COR-L47 (cell line): ENCODE data around the gene CCDC148.
"Not testable (repeated sequence)": the region's sequence is repeated elsewhere in the genome, so short reads cannot be mapped to it uniquely, and the experiment has no call there.

Experiments used
- DNase-seq: peaks from one replicate; lab custom pipeline; 2025; lab: John Stamatoyannopoulos, UW

Gene CCDC148

DNA sequence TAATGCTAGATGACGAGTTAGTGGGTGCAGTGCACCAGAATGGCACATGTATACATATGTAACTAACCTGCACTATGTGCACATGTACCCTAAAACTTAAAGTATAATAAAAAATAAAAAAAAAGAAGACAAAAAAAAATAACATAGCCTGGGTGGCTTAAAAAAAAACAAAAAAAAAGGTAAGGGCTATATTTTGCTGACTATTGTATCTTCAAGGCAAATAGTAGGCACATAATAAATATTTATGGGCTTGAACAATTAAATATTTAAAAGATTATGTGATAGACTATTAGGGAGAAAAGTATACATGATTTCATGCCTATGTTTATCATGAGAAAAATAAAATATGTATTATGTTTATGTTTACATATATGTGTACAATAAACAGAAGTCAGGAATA, 99.4 kb downstream of the CCDC148 start:
- DNase-seq: no peak

DNA sequence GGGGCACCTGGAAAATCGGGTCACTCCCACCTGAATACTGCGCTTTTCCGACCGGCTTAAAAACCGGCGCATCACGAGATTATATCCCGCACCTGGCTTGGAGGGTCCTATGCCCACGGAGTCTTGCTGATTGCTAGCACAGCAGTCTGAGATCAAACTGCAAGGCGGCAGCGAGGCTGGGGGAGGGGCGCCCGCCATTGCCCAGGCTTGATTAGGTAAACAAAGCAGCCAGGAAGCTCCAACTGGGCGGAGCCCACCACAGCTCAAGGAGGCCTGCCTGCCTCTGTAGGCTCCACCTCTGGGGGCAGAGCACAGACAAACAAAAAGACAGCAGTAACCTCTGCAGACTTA, 105.1 kb downstream of the CCDC148 start:
- not testable (repeated sequence) for DNase-seq

DNA sequence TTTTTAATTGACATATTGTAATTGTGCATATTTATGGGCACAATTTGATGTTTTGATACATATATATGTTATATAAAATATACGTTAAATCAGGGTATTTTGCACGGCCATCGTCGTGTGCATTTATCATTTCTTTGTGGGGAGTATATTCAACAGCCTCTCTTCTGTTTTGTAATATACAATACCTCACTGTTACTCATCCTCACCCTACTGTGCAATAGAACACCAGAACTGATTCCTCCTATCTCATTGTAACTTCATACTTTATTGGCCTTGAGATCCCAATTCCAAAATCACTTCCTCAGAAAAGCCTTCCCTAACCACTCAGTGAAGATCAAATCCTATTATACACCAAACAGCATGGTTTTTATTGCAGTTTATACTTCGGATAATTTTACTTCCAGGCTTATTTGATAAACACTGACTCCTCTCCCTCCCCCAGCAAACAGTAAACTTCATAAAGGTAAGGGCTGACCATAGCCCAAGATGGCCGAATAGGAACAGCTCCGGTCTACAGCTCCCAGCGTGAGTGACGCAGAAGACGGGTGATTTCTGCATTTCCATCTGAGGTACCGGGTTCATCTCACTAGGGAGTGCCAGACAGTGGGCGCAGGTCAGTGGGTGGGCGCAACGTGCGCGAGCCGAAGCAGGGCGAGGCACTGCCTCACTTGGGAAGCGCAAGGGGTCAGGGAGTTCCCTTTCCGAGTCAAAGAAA, 105.6 kb downstream of the CCDC148 start:
- DNase-seq: not testable (repeated sequence)

DNA sequence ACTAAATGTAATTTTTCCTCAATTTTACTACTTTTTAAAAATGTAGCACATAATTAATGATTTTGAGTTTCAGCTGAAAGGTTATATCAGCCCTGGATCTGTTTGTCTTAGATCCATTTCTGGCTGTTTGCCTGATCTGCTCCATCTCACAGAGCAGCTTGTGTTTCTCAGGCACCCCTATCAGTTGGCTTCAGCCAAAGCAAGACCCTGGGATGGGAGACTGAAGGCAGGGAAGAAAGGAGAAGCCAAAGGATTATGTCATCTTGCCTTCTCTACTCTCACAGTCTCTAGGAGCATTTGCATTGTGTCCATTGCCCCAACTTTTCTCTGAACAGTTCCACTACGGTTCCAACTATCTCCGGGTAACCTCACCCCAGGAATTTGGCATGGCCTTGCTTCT, 110.5 kb downstream of the CCDC148 start:
- no peak for DNase-seq

DNA sequence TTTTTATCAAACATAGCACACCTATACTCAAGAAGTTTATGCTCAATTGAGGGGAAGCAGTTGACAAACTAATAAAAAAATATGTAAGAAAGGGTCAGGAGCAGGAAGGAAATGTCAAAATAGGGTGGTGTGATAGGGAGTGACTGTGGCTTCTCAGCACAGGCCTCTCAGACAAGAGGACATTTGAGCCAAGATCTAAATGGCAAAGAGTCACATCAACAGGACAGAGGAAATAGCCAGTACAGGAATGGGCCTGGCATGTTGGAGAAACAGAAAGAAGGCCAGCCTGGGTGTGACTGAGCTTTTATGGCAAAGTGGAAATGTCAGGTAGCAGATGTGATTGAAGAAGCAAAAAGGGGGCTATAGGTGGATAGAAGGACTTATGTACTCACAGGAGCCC, 117.0 kb downstream of the CCDC148 start:
- DNase-seq: no peak

DNA sequence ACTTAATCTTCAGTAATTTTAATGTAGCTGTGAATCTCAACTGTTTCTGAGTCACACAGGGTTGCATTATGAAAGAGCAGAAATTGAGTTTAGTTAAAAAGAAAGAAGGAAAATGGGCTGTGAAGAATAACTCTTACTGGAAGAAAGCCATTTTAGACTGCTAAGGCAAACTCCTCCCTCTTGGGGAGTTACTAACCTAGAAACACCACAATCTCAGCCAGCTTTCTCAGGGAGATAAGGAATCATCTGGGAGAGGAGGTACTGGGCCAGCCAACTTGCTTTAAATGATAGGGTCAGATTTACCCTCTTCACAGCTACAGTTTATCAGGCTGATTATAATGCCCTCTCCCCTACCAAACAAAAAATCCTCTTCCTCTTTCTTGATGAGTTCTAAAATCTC, 119.5 kb downstream of the CCDC148 start:
- DNase-seq: no peak

DNA sequence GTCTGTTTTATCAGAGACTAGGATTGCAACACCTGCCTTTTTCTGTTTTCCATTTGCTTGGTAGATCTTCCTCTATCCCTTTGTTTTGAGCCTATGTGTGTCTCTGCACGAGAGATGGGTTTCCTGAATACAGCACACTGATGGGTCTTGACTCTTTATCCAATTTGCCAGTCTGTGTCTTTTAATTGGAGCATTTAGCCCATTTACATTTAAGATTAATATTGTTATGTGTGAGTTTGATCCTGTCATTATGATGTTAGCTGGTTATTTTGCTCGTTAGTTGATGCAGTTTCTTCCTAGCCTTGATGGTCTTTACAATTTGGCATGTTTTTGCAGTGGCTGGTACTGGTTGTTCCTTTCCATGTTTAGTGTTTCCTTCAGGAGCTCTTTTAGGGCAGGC, 124.8 kb downstream of the CCDC148 start:
- not testable (repeated sequence) for DNase-seq

DNA sequence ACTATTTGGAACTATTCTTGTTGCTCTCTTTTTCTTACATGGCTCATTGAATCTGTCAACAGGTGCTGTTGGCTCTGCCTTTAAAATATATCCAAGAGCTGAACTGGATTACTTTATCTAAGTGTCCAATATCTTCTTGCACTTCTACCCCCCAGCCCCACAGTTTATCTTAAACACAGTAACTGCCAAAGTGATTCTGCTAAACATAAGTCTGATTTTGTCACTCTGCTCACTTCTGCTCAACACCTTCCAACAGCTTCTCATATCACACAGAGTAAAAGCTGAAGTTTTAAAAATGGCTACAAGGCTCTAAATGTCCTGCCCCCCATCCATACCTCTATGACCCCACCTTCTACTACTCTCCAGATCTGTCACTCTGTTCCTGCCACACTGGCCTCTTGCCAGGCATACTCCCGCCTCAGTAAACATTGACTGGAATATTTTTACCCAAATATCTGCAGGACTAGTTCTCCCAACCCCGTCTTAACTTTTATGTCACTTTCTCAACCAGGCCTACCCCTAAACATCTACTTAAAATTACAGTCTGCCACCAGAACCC, 130.7 kb downstream of the CCDC148 start:
- DNase-seq: no peak

DNA sequence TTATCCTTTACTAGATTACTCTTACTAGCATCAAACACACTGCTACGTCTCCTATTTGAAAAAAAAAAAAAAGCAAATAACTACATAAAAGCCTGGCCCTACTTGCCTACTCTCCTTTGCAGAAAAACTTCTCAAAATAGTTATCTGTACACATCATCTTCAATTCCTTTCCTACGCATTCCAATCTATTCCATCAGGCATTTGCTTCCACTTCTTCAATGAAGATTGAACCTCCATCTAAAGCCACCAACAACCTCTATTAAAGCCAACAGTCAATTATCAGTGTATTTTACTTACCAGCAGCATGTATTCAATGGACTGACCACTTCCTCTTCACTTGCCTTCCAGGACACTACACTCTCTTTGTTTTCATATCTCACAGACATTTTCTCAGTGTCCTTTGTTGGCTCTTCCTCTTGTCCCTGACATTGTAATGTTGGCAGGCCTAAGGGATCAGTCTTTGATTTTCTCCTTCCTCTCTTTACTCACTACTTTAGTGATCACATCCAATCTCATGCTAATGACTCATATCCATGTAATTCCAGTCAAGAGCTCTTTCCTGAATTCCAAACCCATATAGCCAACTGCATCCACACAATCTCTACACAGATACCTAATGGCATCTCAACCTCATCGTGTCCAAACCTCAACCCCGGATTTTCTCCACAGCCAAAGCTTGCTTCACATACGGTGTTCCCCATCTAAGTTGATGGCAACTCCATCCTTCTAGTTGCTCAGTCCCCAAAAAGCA, 131.3 kb downstream of the CCDC148 start:
- DNase-seq: no peak

DNA sequence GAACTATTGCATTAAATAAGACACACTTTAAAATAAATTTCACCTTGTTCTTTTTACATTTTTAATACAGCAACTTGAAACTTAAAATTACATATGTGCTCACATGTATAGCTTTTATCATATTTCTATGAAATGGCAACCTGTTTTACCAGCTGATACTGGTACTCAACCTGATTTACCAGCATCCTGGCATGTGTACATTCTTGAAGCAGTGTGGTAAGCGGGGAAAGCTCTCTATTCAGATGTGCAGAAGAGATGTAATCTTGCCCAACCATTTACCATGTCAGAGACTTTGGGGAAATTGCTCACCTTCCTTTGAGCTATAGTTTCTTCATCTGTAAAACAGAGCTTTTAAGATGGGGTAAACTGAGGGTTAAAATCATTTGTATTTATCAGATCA, 133.2 kb downstream of the CCDC148 start:
- DNase-seq: no peak

DNA sequence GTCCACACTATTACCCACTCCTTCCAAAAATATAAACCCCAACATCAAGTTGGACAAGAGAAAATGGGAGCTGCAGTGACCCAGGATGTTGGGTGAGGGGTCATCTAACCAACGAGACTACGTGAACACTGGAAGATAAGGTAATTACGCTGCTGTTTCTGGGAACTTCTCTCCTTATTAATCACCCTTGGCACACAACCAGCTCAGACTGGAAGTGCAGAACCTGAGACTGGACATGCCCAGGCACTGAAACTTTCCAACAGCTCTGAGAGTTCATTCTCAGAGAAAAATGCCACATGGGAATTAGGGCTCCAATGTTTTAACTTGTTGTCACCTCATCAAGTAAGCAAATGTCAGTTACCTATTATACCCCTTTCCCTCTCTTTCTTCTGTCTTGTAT, 135.3 kb downstream of the CCDC148 start:
- DNase-seq: no peak

DNA sequence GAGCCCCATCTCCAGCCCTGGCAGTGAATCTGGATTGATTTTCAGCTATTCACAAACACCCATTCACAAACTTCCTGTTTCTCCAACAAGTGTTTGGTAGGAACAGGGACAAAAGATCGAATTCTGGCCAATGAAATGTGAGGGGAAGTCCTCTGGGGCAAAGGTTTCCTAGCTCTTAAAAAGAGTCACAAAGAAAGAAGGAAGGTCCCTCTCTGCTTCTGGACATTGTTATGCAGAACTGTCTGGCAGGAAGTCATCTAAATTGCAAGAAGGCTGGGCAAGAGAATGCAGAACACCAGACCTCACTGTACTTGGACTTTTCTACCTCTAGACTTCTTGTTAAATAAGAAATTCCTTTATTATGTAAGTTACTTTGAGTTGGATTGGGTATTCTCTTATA, 137.3 kb downstream of the CCDC148 start:
- no peak for DNase-seq

DNA sequence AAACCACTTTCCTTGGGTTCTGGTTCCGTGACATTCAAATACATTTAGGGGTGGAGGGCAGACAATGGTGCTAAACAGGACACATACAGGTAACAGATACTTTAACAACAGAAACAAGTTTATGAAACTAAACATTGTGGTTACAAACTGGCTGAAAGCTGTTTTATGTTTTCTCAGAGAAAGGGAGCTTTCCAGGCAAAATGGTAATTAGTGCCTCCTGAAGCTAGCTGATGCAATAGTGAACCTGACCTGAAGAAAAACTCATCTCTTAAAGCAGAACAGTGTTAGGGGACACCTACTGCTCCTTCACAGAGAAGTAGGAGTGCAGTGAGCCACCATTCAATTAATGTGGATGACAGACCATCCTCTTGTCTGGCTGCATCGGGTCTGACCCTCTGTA, 138.9 kb downstream of the CCDC148 start:
- no peak for DNase-seq

DNA sequence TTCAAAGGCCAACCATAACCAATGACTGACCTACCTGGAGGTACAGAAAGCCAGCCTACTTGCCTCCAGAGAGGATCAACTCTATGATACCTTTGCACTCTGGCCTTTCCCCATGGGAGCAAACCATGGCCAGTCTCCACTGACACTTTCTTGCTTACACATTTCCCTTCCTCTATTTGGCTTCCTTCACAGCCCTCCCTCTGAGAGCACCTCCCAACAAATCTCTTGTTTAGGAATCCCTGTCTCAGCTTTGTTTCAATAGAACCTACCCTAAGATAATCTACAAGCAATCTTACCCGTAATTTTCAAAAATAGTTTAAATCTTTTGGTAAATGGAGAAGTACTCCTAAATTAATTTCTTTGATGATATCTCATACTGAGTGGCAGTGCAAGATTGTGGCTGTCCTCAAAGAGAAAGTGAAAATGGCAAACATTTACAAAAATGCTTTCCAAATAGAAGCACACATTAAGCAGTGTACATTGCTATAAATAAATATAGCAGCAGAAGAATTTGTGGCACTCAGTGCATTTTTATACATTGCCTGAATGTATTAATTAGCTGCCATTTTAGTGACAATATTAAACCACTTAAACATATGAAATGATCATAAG, 140.6 kb downstream of the CCDC148 start:
- no peak for DNase-seq

DNA sequence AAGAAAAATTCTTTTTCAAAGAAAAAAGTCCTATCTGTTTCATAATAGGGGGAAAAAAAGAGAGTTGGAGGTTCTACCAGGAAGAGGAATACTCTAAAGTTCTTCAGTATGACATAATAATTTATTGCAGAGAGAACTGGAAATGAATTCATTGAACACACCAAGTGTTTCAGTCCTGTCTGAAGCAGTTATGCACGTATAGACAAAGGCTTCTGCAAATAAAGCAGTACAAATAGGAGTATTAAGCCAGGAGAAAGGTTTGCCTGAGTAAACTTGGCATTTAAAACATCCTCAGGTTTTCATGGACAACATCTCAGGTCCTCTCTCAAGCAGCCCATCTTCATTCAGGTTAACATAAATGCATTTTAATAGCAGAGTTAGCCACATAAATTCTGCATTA, 141.6 kb downstream of the CCDC148 start:
- DNase-seq: no peak

DNA sequence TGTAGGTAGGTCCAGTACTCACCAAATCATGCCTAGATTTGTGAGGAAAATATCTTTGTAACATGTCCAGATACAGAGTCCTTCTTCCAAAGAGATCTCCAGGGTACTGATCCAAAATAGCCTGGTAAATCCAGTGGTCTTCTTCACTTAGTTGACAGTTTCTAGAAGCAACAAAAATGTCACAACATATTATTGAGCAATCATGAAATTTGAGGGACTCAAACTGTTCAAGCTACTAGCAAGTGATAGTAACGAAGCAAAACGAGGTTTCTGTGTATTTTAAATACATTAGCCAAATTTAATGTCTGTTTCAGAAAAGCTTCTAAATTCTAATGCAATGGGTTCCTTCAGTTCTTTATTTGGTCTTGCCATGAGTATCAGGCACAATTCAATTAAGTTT, 142.8 kb downstream of the CCDC148 start:
- DNase-seq: no peak

DNA sequence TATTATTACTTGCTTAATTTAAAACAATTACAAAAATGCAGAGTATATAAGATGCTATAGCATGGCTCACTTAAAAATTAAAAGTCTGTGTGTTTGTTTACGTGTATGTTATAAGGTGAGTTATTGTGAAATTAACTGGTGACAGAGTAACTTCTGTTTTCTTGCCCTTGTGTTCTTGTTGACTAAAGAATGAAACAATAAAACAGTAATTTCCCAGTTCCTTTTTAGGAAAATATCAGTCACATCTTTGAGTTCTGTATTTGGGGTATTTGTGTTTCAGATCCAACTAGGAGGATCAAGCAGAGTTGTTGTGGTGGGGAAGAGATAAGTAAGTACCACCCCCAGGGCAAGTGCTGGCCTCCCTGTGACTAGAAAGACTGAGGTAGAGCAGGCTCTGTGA, 143.6 kb downstream of the CCDC148 start:
- DNase-seq: no peak

DNA sequence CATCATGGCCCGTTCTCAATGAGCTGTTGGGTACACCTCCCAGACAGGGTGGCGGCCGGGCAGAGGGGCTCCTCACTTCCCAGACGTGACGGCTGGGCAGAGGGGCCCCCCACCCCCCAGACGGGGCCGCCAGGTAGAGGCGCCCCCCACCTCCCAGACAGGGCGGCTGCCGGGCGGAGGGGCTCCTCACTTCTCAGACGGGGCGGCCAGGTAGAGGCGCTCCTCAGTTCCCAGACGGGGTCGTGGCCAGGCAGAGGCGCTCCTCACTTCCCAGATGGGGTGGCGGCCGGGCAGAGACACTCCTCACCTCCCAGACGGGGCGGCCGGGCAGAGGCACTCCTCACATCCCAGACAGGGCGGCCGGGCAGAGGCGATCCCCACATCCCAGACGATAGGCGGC, 146.1 kb downstream of the CCDC148 start:
- DNase-seq: not testable (repeated sequence)

DNA sequence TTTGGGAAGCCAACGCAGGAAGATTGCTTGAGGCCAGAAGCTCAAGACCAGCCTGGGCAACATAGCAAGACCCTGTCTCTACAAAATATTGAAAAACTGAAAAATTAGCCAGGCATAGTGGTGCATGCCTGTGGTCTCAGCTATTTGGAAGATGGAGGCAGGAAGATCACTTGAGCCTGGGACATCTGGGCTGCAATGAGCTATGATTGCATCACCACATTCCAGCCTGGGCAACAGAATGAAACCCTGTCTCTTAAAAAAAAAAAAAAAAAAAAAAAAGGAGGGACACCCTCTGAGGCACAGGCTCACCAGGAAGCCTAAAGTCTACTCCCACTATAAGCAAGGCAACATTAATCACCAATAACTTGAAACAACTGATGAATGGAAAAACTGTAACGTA, 151.1 kb downstream of the CCDC148 start:
- no peak for DNase-seq

DNA sequence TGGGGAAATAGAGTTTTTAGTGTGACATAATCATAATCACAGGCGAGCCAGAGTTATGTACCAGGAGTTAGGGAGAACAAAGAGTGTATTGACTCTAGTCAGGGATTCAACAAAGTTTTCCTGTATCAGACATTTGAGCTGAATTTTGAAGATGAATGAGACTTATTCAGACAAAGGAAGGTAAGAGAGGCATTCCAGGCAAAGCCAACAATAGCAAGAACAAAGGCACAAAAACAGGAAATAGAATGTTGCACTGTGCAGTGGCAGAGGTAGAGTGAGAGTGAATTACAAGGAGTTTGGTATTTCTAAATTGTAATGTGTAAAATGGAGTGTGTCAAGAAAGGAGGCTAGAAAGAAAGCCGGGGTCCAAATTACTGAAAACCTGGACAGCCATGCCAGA, 156.2 kb downstream of the CCDC148 start:
- no peak for DNase-seq

DNA sequence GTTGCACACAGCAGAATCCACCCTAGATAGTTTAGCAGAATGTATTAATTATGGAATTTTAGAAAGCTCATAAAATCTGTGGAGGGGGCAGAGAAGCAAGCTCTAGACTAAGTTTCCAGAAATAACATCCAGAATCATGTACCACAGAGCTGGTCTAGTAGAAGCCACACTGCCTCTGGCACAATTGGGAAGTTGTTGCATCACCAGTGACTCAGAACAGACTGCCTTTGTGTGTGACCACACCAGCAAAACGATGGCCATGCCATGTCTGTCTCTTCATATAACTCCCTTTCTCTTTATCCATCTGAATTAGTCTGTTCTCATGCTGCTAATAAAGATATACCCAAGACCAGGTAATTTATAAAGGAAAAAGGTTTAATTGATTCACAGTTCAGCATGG, 158.9 kb downstream of the CCDC148 start:
- DNase-seq: no peak

DNA sequence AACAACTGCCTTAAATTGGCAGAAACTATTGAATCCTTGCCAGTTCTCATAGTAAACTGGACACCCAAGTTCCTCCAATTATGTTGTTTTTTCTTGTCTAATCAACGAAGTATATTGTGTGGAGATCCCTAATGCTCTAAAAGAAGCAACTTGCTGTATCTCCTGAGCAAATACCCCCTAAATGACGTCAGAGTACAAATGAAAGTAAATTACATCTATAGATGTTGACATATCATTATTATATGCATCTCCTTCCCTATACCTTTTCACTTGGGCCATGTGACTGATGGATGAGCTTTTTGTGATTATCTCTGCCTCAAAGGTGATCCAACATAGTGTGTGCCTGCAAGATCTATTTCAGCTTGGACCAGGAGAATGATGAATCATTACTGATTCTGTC, 159.4 kb downstream of the CCDC148 start:
- no peak for DNase-seq

DNA sequence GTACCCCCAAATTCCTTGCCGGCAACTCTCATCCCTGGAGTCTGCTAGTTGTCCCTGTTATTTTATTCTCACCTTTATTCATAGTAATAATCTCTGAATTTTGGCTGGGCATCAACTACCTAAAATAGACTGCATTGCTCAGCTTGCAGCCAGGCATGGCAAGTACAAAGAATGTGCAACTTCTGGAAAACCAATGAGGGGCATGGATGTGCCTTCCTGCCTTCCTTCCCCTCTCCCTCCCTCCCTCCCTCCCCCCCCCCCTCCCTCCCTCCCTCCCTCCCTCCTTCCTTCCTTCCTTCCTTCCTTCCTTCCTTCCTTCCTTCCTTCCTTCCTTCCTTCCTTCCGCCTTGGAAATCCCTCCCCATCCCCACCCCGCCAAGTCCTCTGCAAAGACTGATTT, 162.8 kb downstream of the CCDC148 start:
- no peak for DNase-seq
